HL-60/S4 treated with phorbol 12-myristate 13-acetate at 8.2 ng/mL for 4 days and 3 days (cell line): Measurements from ENCODE around the gene MYO16.

Source experiments
- in situ Hi-C: fragments of 300-500 bp; cut with MboI; formaldehyde crosslinking; loops from 2 replicates; pipeline ENCODE4 v1.15.0; 2022; ENCODE audit warnings: low sequenced_read_pairs

MYO16 gene

DNA sequence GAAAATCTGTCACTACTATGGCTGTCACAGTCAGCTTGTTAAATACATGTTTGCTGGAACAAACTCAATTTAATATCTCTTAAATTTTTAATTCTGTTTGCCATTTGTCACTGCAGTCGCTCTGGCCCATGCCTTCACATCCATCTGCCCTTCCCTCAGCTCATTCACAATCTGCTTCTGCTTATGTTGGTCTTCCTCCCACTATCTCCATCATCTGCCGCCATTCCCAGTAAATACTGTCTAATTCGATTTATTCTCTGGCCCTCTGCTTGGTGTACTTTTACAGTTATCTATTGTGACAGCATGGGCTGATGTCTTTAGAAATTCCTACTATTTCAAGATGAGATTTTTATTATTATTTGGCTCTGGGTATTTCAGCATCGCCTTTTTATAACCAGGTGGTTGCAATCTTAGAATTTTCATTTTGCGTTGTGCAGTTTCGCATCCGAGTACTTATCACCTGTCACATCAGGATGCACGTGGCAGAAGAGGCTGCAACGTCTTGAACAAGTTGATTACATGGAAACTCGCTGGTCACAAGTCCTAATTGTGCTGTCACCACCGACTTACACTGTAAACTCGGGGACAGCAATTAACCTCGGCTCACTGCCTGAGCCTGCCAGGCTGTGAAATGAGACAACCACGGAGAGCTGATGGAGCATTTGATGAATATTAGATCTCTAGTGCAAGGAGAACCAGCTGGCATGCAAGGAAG, 158.4 kb downstream of the MYO16 start:
- in situ Hi-C loops: no loop called here

GRCh38 chr13:108789476-108789875, 160.1 kb downstream of the MYO16 start:
- in situ Hi-C loops: no loop called here

- in situ Hi-C loops: no loop called here
These were observed 166.4 kb downstream of the MYO16 start for GRCh38 chr13:108795841-108796240.

DNA sequence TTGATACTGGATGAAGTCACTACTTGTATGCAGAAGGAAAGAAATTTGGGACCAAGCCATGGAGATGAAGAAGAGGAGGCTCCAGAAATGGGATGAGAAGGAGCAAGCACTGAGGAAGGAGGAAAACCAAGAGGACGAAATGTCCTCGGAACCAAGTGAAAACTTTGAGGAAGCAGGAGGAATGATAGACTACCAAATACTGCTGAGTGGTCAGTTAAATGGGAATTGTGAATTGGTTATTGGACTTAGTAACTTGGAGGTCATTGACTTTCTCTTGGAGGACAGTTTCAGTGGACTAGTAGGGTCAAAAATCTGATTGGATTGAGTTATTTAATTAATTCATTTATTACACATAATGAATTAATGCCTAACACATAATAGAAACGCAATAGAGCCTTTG, 167.9 kb downstream of the MYO16 start:
- in situ Hi-C loops: no loop called here

DNA sequence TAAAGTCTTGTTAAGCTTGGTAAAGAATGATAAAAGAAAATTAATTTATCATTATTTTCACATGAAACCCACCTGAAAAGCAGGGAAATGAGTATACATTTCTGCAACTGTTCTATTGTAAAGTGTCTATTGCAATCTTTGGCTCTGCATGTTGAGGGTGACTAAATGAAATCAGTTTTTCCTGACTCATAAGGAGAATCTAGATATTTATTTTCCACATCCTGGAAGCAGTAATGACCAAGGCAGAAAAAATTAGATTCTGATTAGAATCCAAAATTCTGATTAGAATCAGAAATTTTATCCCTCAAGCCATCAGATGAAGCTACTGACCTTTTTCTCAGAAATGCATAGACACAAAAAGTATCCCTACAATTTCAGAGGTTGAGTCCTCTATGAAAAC, 178.4 kb downstream of the MYO16 start:
- in situ Hi-C loops: no loop called here

GRCh38 chr13:108812165-108812564, 182.8 kb downstream of the MYO16 start:
- in situ Hi-C loops: no loop called here

DNA sequence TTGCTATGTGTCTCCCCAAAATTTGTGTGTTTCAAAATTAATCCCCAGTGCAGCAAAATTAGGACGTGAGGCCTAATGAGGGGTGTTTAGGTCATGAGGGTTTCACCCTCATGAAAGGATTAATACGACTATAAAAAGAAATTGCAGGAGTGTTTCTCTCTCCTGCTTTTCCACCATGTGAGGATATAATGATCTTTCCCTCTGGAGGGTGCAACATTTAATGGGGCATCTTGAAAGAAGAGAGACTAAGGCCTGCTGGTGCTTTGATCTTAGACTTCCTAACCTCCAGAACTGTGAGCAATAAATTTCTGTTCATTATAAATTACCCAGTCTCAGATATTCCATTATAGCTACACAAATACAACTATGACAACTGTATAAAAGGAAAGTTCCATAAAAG, 183.2 kb downstream of the MYO16 start:
- in situ Hi-C loops: no loop called here

- in situ Hi-C loops: no loop called here
These were observed 184.3 kb downstream of the MYO16 start for GRCh38 chr13:108813587-108814170.

DNA sequence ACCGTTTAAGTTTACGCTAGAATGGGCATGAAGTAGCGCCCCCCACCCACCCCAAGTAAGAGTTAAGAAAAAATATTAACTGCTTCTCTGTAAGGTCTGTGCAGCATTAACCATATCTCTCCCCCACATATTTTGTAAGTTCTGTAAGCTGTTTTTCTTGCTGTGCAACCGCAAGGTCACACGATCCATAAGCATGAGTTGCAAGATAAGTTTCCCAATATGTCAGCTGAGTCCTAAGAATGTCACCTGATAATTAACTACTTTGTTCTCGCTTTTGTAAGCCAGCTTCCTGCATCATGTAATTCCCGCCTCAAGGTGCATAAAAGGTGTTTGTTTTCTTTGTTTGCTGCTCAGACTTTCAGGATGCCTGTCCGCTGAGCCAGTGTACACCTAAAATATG, 187.0 kb downstream of the MYO16 start:
- in situ Hi-C loops: no loop called here

DNA sequence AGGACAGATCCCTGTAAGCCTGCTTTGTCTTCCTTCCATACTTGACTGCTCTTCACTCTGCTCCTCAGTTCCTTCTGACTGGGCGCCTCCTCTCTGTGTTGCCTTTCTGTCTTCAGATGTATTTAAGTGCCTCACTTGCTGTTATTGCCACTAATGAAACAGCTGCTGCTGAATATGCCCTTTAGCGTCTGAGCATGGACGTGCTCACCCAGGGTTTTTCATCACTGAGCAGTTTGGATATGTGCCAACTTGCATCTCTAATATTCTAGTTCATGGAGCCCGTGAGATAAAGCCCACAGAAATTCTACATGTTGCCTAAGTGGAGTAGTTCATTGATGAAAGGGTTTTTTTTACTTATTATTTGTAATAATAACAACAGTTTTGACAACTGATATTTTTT, 198.2 kb downstream of the MYO16 start:
- in situ Hi-C loops: no loop called here

DNA sequence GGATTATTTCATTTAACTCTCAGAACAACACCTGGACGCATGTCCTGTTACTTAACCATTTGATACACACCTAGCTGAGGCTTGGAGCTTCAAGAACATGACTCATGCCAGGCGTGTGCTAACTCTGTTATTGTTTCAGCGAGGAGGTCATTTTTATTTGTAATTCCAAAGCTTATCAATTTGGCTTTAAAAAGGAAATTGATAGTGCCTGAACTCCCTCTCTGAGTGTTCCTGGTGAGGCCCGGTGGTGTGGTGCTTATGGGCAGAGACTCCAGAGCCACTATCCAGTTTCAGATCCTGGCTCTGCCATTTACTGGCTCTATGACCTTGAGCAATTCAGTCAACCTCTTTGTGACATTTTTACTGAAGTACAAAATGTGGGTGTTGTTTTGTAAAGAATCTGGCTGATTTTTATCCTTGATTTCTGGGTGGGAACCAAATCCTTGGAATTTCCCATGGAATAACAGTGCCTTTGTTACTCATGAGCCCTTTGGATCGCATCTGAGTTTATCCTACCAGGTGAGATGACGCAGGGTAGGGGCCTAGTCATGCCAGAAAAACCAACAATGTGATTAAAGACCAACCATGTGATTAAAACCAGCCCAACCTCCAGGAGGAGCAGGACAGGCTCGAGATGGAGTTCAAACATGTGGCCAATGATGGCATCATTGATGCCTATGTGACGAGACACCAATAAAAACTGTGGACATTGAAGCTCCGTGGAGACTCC, 198.8 kb downstream of the MYO16 start:
- in situ Hi-C loops: no loop called here

- in situ Hi-C loops: no loop called here
These were observed 201.5 kb downstream of the MYO16 start for GRCh38 chr13:108830916-108831315.

DNA sequence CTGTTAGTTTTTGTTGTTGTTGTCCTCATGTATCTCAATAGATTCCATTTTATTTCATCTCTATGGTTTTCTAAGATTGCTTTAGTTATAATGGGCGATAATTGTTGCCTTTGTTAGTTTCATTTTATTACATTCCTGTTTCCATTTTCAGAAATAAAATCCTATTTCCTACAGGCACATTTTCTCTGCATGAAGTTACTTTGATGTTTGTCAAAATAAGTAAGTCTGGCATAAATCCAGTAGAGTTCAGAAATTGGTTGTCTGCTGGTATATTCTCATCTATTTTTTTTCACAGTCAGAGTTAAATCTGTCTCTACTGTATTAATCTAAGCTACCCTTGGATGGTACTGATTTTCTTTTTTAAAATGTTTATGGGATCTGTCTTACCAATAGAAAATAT, 204.1 kb downstream of the MYO16 start:
- in situ Hi-C loops: no loop called here

DNA sequence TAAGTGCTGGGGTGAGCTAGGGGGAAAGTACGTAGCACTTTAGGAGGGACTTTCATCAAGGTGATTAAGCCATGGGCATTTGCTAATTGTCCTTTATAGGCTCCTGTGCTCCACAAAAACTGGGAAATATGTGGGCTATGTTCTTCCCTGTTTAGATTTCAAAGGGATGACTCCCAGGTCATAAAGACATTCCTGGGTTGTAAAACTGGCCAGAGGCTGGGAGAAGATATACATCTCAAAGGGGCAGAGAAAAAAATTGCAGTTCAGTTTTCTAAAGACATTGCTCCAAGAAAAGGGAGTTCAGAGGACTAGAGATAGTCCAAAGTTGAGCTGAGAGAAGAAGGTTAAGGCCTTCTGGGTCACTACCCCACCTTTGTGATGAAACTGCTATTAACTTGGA, 204.8 kb downstream of the MYO16 start:
- in situ Hi-C loops: no loop called here

- in situ Hi-C loops: no loop called here
These were observed 205.7 kb downstream of the MYO16 start for GRCh38 chr13:108835083-108835482.

DNA sequence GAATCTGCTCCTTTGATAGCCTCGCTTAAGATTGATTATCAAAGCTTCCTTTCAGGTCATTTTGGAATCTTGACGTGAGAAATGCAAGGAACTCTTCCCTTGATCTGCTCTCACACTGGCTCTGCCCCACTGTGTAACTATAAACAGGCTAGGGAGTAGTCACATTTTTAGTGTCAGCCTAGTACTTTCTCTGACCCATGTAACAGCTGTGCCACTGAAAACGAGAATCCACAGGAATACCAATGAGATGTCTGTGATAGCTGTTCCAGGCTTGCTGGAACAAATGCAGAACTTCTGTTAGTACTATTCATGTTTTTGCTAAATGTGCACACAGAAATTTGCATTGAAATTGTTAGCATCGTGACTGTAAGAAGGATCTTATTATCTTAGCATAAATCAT, 221.3 kb downstream of the MYO16 start:
- in situ Hi-C loops: no loop called here

- in situ Hi-C loops: no loop called here
These were observed 222.2 kb downstream of the MYO16 start for GRCh38 chr13:108851660-108852059.

DNA sequence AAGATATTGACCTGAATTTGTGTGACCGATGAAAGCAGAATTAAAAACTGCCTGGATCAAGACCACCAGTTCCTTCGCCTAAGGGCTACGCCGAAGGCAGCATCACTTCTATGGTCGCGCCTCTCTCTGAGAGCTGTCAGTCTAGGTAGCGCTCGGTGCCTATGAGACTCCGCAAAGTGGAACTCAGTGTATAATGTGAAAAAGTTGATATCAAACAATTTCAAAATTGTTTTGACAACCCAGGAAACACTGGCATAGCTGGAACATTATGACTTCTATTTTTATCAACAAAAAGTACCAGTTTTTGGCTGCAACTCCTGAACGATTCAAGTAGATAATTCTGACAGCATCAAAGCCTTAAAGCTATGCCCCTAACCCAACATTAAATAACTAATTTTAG, 223.6 kb downstream of the MYO16 start:
- in situ Hi-C loops: no loop called here

GRCh38 chr13:108855737-108856387, 226.5 kb downstream of the MYO16 start:
- in situ Hi-C loops: no loop called here

DNA sequence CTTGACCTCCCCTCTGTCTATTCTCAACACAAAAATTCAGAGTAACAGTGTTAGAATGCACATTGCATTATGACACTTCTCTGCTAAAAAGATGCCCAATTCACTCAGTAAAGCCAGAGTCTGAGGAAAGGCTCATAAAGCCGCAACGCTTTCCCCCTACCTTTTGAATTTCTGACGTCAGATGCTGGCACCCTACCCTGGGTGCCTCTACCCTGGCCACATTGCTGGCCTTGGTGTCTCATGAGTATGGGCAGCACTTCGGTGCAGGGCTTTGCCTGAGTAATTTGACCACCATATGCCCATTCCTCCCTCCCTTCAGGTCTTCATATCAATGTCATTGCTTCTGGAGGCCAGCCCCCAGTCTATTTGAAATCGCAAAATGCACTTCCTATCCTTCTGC, 229.3 kb downstream of the MYO16 start:
- in situ Hi-C loops: no loop called here

DNA sequence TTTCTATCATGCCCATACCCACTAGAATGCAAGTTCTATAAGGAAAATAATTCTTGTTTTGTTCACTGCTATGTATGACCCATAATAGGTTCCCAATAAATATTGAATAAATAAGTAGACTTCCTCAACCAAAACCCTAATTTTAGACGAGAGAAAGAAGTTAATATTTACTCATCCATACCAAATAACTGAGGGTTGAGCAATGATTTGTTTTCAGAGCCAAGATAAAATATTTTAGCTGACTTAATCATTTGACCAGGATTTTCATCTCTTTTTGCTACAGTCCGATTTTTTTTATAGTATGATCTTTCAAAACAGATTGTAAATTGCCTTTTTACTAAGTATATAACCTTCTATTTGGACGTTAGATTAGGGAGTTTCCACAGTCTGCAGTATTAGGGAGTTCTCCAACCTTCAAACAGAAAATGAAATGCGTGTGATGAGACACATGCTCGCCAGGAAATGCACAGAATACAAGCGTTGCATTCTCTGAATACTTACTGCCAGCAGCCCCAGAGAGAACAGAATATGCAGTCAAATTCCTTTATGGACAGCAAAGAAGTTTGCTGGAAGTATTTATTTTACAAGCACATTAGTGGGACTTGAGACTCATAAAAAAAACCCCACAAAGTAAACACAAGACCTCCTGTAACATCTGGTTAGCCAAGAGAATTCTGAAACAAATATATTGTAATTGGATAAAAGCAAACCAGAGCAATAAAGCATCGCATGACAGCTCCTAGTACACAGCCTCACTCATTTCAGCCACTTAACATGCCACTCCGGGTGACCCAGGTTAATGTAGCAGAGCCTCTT, 230.0 kb downstream of the MYO16 start:
- in situ Hi-C loops: no loop called here
